Daoy (cell line): ENCODE data around the gene ADGRL2. TPM values are rescaled to one million over a fixed set of nuclear protein-coding genes. Genes with fewer than 3 reads are reported as not detected.

ENCODE experiments used
- DNase-seq: peaks from one replicate; pipeline ENCODE4 v3.0.0-alpha.2; 2015; ENCODE audit warnings: low read depth
- total RNA-seq: library from RNA; depleted of rRNA; stranded (reverse); fragments of >200 nt; shearing (Covaris generic); gene quantifications from 2 replicates; pipeline ENCODE4 v1.2.3, GENCODE V29; 2014; rRNA removed

ADGRL2 gene
- 18.0 and 20.3 TPM in 2 replicates for total RNA-seq

DNA sequence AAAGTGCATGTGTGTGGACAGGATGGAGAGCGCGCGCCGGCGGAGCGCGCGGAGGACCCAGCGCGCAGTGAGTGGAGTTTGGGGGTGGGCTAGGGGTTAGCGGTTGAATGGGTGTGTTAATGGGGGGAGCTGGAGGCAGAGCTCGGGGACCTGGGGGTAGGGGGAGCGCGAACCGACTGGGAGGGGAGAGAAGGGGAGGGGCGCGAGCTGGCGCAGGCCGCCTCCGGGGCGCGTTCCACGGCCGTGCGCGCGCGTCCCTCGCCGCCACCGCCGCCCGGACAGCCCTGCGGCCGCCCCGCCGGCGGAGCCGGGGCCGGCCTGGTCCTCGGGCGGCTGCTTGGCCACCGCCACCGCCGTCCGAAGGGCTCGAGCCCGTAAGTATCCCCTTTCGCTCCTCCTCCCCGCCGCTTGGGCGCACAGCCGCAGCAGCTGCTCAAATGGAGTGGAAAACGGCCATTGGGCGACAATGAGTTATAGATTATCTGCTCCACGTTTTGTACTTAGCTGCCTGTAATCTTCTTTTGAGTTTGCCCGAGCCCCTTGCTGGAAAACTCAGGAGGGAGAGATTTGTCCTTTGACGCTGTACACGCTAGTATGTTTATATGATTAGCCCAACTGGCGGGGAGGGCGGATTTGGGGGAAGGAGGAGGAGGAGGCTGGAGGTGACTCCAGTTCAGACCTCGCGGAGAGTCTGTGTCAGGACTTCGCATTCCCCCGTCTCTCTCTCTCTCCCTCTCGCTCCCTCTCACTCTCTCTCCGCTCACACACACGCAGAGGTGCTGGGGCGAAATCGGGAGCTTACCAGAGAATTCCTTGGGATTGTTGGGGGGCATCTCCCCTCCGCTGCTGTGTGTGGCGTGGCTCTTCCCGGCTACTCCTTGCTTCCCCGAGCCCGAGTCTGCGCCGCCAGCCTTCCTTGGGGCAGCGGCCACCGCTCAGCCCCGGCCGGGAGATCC is at the start of gene ADGRL2:
Gene ADGRL2 (plus strand): TSS at position 240 of the 956 bp plus-strand sequence. CDS start 36,051 bp downstream, outside the sequence.
- DNase-seq, result peak; percentile 94

DNA sequence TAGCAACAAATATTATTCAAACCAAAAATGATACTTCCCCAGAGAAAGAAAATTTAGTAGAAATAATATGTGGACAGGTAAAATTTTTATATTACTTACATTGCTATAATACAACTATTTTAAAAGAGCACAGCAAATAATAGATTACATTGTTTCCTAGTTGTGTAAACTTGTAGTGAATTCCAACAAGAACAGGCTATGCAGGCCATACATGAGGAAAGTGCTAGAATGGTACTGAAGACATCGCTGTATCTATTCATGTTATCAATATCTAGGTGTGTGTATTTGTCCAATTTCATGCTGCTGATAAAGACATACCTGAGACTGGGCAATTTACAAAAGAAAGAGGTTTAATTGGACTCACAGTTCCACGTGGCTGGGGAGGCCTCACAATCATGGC is 47.9 kb upstream of the ADGRL2 start:
- DNase-seq, result no peak

DNA sequence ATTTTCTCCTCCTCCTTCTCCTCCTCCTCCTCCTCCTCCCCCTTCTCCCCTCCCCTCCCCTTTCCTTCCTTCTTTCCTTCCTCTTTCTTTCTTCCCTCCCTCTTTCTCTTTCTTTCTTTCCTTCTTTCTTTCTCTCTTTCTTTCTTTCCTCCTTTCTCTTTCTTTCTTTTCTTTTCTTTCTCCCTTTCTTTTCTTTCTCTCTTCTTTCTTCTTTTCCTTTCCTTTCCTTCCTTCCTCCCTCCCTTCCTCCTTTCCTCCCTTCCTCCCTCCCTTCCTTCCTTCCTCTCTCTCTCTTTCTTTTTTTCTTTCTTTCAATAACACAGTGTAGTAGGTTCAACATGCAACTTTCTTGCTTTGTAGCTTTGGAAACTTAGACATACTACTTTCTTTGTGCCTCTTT is 46.3 kb upstream of the ADGRL2 start:
- no peak for DNase-seq

DNA sequence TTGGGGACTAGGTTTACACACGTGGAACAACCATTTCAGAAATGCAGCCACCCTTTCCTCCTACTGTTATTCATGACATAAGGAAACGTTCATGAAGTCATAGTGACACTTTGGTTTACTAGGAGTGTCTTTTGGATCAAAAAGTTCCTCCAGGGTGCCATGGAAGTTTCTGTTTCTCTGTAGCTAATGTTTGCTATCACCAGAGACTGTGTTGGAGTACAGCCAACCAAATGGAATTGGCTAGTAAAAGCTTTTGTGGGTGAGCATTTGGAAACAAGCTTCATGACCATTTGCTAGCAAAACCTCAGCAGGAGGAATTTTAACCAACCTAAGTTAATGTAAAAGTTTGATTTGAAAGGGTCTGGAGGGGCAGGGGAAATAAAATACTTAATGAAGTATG is 43.9 kb upstream of the ADGRL2 start:
- DNase-seq, result no peak

DNA sequence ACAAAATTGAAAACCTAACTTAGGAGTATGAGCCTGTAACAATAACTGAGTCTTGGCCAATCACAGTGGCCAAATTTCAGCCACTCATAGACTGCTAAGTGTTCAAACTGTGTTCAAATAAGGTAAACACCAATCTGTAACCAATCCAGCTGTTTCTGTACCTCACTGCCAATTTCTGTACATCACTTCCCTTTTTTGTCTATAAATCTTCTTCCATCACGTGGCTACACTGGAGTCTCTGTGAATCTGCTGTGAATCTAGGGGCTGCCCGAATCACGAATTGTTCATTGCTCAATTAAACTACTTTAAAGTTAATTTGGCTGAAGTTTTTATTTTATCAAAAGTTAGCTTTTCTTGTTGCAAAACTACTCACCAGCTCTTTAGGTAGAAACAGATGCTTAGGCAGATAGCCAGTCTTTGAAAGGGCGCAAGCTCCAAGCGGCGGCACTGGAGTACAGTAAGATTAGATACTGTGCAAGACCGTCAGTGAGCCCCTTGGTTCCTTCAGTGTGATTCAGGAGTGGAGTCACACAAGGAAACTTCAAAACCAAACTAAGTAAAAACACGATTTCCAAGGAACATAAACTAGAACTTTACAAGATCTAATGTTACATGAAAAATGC is 43.2 kb upstream of the ADGRL2 start:
- no peak for DNase-seq

DNA sequence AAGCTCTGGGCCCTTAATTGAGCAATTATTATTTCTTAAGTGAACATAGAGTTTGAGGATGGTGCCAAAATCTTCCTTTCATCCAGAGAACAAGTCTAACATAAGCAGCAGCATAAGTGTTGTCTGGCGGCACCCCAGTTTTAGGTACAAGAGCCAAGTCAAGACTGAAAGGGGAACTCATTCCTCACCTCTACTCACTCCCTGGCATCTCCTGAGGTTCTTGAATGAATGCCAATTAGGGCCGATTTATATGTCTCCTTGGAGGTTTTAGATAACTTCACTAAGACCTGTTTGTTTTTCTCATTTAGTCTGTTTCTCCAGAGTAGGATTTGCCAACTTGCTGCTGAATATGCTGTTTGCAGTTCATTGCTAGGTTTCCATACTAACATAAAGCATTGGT is 42.6 kb upstream of the ADGRL2 start:
- no peak for DNase-seq

DNA sequence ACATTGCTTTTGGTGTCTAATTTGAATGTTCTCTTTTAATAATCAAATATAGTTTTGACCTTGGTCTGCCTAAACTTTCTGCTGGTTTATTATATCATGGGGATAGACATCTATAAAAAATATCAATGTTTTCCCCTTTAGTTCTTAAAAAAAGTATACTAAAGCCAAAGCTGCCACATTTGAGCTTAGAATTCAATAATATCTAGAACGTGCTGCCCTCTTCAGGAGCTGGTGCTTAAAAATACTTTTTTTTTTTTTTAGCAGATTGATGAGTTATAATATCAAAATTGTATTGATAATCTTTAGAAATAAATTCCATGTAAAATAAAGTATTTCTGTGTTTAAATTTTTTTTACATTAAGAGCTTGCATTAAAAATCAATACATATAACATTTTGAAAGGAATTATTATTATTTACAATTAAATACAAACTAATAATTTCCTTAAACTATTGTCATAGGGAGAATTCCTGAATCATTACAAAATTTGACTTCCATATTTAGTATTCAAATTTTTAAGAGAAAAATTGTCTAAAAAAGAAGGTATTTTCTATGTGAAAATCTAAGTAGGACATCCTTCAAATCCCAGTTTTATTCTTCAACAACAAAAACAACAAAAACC is 40.1 kb upstream of the ADGRL2 start:
- DNase-seq, result no peak

DNA sequence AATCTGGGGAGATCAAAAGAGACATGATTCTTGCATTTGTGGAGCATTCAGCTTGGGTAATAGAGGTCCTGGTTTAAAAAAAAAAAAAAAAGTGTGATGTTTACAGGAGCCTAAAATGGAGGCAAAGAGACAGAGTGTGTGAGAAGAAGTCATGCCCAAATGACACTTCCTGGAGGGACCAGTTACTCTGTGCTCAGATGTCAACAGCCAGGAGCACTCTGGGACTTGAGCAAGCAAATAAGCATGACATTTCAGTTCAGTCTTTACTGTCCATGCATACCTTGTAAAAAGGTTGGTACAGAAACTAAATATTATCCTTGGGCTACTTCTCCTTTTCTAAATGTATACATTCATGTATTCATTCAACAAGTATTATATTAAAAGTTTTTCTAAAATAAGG is 25.2 kb upstream of the ADGRL2 start:
- DNase-seq, result no peak

DNA sequence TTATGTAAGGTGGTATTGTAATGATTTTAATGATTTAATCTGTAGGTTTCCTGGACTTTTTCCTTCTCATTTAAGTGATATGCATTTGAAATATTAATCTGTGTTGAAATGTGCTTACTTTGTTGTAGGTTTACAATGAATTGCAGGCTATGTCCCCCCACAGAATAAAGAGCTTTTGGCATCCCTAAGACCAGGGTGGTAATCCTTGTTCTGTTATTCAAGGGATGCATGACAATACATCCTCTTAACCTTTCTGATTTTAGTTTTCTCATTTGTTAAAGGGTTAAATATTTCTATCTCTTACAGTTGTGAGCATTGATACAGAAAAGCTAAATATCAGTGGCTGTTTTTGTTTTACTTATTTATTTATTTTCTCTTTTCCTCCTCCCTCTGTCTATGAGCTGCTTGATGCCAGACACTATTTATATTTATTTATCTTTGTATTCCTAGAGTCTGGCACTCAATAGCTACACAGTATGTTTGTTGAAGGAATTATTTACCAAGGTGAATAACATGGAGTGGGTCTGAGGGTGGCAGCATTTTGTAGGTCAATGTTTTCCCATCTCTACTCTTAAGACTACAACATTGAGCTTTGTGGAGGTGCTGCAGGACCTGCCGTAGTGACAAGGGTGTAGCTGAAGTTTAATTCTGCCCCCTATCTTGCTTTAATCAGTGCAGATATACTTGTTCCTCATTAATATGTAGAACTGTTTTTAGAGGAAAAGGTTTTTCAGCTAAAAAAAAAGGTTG is 19.9 kb upstream of the ADGRL2 start:
- DNase-seq, result no peak

DNA sequence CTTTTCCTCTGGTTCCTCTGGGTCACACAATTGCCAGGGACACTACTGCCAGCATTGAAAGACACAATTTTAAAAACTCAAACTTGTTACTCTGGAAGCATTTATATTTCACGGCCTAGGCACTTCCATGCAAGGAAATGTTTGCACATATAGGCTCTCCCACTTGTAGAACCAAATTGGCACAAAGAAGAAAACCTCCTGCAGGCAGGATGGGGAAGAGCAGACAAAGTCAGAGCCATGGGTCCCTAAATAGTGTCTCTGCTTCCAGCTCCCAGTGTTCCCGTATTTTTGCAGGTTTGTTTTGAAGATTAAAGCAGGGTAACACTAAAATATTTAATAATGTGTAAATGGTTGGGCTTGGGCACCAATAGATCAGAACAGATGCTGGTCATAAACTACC is 19.0 kb upstream of the ADGRL2 start:
- DNase-seq, result no peak

DNA sequence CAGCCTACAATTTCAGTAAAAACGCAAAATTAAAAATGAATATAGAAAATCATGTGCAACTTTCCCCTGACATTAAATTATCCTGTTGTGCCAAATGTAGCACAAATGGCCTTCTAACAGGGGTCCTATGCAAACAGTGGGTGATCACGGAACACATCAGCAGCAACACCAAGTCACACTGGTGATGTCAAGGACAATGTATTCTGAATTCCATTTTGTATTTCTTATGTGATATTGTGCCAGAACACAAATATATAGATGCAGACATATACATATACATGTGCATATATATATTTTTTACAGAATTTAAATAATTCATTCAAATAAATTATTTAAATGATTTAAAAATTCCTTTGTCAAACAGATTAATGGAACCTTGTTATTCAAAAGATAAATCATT is 8.6 kb upstream of the ADGRL2 start:
- no peak for DNase-seq

DNA sequence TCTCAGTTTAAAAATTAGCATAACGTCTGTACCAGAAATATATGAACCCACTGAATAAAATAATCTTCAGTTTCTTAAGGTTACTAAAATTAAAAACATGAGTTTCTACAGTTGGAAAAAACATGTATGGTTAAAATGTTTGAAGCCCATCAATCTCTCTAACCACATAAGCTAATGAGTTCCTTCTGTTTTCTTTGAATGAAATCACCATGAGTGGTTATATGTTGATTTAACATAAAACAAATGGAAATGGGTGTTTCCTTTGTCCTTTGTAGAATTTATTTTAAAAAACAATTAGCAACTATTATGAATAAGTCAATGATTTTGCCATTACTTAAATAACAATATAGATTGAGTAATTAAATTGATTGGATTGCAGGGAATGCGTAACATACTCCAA is 3.0 kb upstream of the ADGRL2 start:
- DNase-seq, result no peak

DNA sequence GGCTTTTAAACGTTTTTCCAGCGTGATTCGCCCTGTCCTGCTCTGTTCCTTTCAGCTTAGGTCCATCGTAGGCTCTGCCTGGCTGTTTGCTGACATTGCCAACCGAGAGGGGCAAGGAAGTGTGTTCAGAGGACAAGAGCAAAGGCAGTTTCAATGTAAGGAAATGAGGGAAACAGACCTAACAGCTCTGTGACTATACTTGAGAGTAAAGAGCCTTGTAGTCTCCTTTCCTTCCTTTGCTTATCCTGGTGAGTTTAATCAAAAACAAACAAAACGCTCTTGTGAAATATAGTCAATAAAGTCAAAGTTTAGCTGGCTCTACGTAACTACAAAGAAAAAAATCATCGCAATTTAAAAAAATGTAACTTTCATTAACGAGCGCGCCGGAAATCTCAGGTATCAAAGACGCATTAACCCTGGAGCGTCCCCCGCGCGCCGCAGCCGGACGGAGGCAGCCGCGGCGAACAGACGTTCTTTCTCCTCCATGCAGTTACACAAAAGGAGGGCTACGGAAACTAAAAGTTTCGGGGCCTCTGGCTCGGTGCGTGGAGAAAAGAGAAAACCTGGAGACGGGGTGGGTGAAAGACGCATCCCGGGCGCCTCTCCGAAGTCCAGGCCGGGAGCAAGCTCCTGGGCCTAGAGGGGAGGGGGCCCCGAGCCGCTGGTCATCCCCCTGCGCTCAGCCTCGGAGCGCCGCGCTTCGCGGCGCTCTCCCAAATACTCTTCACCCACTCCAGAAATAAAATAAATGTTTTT is 617 bp upstream of the ADGRL2 start:
- DNase-seq, result peak; percentile 80

DNA sequence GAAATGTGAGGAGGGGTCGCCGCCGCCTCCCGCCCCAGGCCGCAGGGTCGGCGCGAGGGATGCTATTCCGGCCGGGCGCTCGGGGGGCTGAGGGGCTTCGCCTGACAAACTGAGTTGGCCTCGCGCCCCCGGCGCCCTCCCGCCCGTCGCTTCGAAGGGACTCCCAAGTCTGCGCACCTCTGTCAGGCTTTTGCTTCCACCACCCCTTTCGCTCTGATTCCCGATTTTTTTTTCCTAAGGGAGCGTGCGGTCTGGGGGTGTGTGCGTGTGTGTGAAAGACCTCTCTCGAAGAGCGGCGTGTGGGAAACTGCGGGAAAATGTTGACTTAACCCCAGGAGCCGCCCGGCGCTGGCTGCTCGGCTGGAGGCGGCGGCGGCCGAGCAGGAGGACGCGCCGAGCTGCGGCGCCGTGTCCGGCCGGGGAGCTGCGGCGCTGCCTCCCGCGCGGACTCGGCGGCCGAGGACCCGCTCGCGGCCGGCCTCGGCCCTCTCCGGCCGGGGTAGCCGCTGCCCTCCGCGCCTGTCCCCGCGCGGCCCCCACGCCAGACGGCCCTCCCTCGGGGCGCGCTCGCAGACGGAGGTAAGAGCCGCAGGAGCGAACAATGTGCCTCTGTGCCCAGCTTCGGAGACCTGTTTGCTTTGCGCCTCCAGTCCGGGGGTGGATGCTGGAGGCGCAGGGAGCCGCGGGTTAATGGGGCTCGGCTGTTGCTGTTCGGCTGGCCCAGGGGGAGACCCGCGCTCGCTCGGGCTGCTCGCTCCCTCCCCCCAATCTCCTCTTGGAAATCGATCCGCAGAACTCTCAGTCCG is 1.1 kb downstream of the ADGRL2 start:
- DNase-seq, result peak; percentile 72

DNA sequence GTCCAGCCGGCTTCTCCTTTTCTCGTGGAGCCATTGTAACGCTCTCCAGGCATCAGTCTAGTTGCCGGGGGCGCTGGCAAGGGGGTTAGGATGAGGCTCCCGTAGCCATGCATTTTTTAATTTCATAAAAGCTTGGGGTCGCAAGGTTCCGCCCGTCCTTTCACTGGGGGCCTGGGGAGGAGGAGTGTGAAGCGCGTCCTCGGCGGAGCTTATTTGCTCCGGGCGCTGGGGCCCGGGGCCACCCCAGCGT is 1.6 kb downstream of the ADGRL2 start:
- DNase-seq, result no peak

DNA sequence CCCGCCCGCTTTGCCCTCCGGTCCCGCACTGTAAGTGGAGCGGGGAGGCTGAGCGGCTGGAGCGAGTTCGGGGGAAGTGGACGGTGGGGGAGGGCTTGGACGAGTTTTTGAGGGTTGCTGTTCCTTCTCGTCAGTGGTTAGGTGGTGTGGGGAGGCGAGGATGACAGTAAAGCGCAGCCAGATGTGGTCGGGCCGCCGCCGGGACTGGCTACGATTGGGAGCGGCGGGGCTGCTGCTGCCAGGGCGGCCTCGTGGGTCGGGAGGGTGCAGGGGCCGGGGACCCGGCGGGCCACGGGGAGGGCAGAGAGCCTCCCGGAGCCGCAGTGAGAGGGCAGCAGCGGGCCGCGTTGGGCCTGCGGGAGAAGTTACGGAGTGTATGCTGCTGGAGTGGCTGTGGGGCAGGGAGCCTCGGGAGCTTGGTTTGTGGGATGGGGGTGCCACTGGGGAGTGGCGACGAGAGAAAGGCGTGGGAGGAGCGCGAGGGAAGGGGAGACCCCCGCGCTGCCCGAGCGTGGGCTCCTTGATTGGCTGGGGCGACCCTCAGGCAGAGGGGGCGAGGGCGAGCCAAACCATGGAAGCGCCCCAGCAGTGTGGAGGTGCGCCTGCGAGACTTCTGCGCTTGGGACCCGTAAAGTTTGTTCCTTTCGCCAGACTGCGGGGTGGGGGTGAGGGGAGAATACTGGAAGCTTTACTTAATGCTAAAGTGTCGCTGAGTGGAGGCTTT is 2.1 kb downstream of the ADGRL2 start:
- DNase-seq, result peak; percentile 79

DNA sequence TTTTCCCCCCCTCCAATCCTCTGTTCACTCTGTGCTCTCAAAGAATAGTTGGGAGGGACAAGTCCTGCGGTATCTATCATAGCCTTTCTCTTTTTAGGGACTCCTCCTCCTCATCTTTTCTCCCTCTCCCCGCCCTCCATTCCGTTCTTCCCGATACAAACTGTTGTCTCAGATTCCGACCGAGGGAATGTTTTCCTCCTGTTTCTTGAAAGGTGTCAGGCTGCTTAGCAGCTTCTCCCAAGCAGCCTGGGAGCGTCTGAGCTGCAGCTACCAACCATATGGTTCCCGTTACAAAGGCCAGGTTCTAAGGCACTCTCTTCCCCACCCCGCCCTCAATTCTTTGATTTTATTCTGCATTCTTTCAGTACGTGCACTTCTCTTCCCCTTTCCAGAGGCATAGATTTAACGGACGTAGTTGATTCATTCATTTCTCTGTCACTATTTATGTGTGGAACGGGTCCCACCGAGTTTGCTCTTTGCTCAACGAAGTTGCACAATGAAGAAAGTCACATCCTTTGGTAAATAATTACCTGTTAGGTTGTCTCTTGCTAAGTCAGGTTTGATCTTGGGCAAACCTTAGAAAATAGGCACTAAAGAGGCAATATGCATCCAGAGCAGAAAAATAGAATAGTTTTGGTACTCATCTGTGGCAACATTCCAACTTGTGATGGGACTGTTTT is 2.8 kb downstream of the ADGRL2 start:
- peak; percentile 44 for DNase-seq

DNA sequence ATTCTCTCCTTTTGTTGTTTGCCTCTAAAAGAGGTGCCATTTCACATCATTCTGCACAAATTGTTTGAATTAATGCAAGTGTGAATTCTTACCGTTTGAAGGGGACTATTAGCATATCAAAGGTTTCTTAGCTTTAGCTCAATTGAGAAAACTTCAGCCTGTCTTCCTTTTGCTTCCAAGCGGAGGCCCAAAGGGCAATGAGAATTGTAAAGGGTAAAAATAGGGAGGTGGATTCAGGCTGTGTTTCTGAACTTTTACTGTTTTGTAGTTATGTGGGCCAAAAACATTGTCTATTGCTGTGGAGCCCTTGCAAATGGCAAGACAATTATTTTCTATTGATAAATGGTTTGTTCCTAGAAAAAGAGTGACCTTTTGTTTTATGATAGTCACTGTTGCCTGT is 3.6 kb downstream of the ADGRL2 start:
- no peak for DNase-seq
